IPS-20b (cell line): ENCODE measurements around the gene TBCD.

ENCODE experiments used
- H3K27ac ChIP-seq: one replicate; pipeline ENCODE4 v1.5.1; 2013; ENCODE audit warnings: low read length
- H3K27me3 ChIP-seq: 2 replicates; pipeline ENCODE4 v1.6.1; 2013; ENCODE audit warnings: mild to moderate bottlenecking, low read length, inconsistent platforms; ENCODE audit not compliant: insufficient read depth
- H3K36me3 ChIP-seq: 2 replicates; pipeline ENCODE4 v1.6.1; 2013; ENCODE audit warnings: low read depth, mild to moderate bottlenecking, inconsistent platforms, low read length, moderate library complexity; ENCODE audit not compliant: insufficient read depth
- H3K4me1 ChIP-seq: 2 replicates; pipeline ENCODE4 v1.6.1; 2013; ENCODE audit warnings: mild to moderate bottlenecking, control low read depth, inconsistent platforms, low read length, moderate library complexity; ENCODE audit not compliant: insufficient read depth
- H3K4me3 ChIP-seq: 2 replicates; pipeline ENCODE4 v1.5.1; 2013; ENCODE audit warnings: mild to moderate bottlenecking, low read length, inconsistent platforms
- H3K9ac ChIP-seq: 2 replicates; pipeline ENCODE4 v1.6.1; 2013; ENCODE audit warnings: low read depth, mild to moderate bottlenecking, inconsistent platforms, low read length, moderate library complexity
- H3K9me3 ChIP-seq: 2 replicates; pipeline ENCODE4 v1.6.1; 2013; ENCODE audit warnings: mild to moderate bottlenecking, low read depth, low read length, inconsistent platforms; ENCODE audit not compliant: insufficient read depth

The TBCD gene

DNA sequence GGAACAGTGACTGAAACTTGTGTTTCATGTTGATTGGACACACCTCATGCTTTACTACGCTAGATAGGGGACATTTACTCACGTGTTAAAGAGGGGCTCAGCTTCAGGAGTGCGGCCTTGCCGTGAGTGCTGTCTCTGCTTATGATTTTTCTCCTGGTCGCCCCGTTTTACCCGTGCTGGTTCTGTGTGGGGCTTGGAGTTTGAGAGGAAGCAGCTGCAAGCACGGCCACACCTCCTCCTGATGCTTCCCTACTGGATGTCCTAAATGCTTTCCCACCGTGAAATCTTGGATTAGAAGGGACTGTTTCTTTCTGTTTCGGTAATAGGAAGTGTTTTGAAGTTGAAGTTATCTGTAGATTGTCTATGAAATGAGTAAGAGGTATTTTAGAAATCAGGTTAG lies 141.9 kb downstream of the TBCD start:
- Histone ChIP-seq H3K36me3 (peaks cover 44% of the 10 kb centered on the region), H3K4me3 (no peak overlapping the region), H3K9me3 (no peaks in the 10 kb centered on the region), H3K9ac (no peak overlapping the region), H3K27me3 (no peaks in the 10 kb centered on the region), H3K27ac (no peak overlapping the region), H3K4me1 (peaks cover 13% of the 10 kb centered on the region; the same call in 1 of the 2 replicates)

GRCh38 chr17:82894389-82894788 lies 142.5 kb downstream of the TBCD start:
- peaks cover 44% of the 10 kb centered on the region for H3K36me3 ChIP-seq
- H3K27me3 ChIP-seq, result no peaks in the 10 kb centered on the region
- H3K9me3 ChIP-seq, result no peaks in the 10 kb centered on the region
- H3K4me1 ChIP-seq, result peaks cover 7% of the 10 kb centered on the region; the same call in 1 of the 2 replicates
- H3K9ac ChIP-seq, result no peak overlapping the region
- no peak overlapping the region for H3K4me3 ChIP-seq
- no peak overlapping the region for H3K27ac ChIP-seq

- no peak overlapping the region for H3K27ac ChIP-seq
- no peaks in the 10 kb centered on the region for H3K9me3 ChIP-seq
- H3K36me3 ChIP-seq, result peaks cover 40% of the 10 kb centered on the region
- no peak overlapping the region for H3K9ac ChIP-seq
- no peaks in the 10 kb centered on the region for H3K27me3 ChIP-seq
- 0 out of 2 replicates have a peak, but pooled peaks cover under 1% of the 10 kb centered on the region for H3K4me1 ChIP-seq
- no peak overlapping the region for H3K4me3 ChIP-seq
Measured at GRCh38 chr17:82895087-82895486, 143.2 kb downstream of the TBCD start.

DNA sequence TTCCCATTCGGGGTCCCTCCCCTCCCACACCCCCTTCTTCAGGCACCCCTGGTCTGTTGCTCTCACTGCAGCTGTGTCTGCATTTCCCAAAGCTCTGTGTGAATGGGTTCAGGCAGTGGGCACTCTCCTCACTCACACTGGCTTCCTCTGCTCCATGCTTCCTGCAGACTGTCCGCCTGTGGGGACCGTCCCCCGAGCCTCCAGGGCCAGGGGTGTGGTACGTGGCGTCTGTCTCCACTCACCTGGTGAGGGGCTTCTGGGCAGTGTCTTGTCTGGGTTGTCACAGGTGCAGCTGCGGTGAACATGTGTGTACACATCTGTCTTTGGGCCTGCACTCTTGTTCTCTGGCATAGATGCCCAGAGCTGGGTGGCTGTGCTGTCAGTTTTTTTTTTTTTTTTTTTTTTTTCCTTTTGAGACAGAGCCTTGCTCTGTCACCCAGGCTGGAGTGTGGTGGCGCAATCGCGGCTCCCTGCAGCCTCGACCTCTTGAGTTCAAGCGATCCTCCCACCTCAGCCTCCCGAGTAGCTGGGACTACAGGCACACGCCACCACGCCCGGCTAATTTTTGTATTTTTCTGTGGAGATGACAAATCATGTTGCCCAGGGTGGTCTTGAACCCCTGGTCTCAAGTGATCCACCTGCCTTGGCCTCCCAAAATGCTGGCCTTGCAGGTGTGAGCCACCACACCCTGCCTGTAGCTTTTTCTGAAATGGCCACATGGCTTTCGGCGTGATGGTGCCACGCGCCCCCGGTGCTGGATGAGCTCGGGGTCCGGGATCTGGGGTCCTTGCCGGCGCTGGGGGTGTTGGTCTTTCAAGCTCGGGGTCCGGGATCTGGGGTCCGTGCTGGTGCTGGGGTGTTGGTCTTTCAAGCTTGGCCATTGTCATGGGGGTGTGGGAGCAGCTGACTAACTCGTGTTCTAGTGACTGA lies 144.5 kb downstream of the TBCD start:
- Histone ChIP-seq H3K27me3 (no peaks in the 10 kb centered on the region), H3K27ac (no peak overlapping the region), H3K9me3 (no peaks in the 10 kb centered on the region), H3K9ac (no peak overlapping the region), H3K36me3 (peaks cover 40% of the 10 kb centered on the region), H3K4me1 (no peaks in the 10 kb centered on the region), H3K4me3 (no peak overlapping the region)

- Histone ChIP-seq H3K27ac (no peak overlapping the region), H3K4me1 (no peaks in the 10 kb centered on the region), H3K27me3 (no peaks in the 10 kb centered on the region), H3K9ac (no peak overlapping the region), H3K4me3 (no peak overlapping the region), H3K36me3 (peaks cover 45% of the 10 kb centered on the region), H3K9me3 (no peaks in the 10 kb centered on the region)
Measured at GRCh38 chr17:82897514-82898249, 145.8 kb downstream of the TBCD start.

GRCh38 chr17:82898976-82899514 lies 147.2 kb downstream of the TBCD start:
- Histone ChIP-seq H3K27me3 (no peaks in the 10 kb centered on the region), H3K9me3 (no peaks in the 10 kb centered on the region), H3K36me3 (peaks cover 45% of the 10 kb centered on the region), H3K27ac (no peak overlapping the region), H3K4me3 (no peak overlapping the region), H3K4me1 (no peaks in the 10 kb centered on the region), H3K9ac (no peak overlapping the region)

DNA sequence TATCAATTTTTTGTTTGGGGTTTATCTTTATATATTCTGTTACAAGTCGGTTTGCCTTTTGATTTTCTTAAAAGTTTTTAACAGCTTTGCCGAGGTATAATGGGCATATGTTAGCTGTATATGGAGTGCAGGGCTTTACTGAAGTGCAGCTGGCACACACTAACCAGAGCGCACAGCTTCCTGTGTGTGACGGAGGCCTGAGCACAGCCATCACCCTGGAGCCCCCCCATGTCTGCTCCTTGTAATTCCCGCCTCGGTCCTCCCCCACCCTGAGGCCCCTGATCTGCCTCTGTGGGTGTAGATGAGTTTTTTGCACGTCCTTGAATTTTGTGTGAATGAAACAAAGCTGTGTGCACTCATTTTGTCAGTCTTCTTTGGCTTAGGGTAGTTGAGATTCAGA lies 148.1 kb downstream of the TBCD start:
- Histone ChIP-seq H3K27ac (no peak overlapping the region), H3K9me3 (no peaks in the 10 kb centered on the region), H3K4me1 (no peaks in the 10 kb centered on the region), H3K27me3 (no peaks in the 10 kb centered on the region), H3K9ac (no peak overlapping the region), H3K4me3 (no peak overlapping the region), H3K36me3 (peaks cover 50% of the 10 kb centered on the region)

- Histone ChIP-seq H3K9me3 (no peaks in the 10 kb centered on the region), H3K27ac (no peak overlapping the region), H3K4me3 (no peak overlapping the region), H3K9ac (no peak overlapping the region), H3K4me1 (no peaks in the 10 kb centered on the region), H3K36me3 (peaks cover 45% of the 10 kb centered on the region), H3K27me3 (no peaks in the 10 kb centered on the region)
Measured at GRCh38 chr17:82900741-82901140, 148.9 kb downstream of the TBCD start.

GRCh38 chr17:82901356-82901755 lies 149.5 kb downstream of the TBCD start:
- H3K9ac ChIP-seq, result no peak overlapping the region
- no peak overlapping the region for H3K27ac ChIP-seq
- H3K36me3 ChIP-seq, result peaks cover 47% of the 10 kb centered on the region
- H3K27me3 ChIP-seq, result no peaks in the 10 kb centered on the region
- H3K4me1 ChIP-seq, result no peaks in the 10 kb centered on the region
- no peak overlapping the region for H3K4me3 ChIP-seq
- H3K9me3 ChIP-seq, result no peaks in the 10 kb centered on the region

GRCh38 chr17:82901856-82902255 lies 150.0 kb downstream of the TBCD start:
- H3K27ac ChIP-seq, result no peak overlapping the region
- H3K9me3 ChIP-seq, result no peaks in the 10 kb centered on the region
- no peak overlapping the region for H3K4me3 ChIP-seq
- H3K4me1 ChIP-seq, result no peaks in the 10 kb centered on the region
- H3K36me3 ChIP-seq, result peaks cover 50% of the 10 kb centered on the region
- no peaks in the 10 kb centered on the region for H3K27me3 ChIP-seq
- no peak overlapping the region for H3K9ac ChIP-seq

- Histone ChIP-seq H3K27me3 (no peaks in the 10 kb centered on the region), H3K9ac (no peak overlapping the region), H3K4me3 (no peak overlapping the region), H3K9me3 (no peaks in the 10 kb centered on the region), H3K4me1 (no peaks in the 10 kb centered on the region), H3K36me3 (peaks cover 64% of the 10 kb centered on the region), H3K27ac (no peak overlapping the region)
Measured at GRCh38 chr17:82902972-82903874, 151.4 kb downstream of the TBCD start.
